Measurements from ENCODE around the gene TIMM44. TPM values are rescaled to one million over a fixed set of nuclear protein-coding genes. Genes with fewer than 3 reads are reported as not detected.

The TIMM44 gene
- total and polyA plus RNA-seq, 2 donors (not counting 3 experiments of a cell fraction or from before 2014, with no cell fraction given) = 61.5 to 64.3 TPM

- Histone ChIP-seq H3K27ac (ENCODE audit: insufficient read depth, low read depth, low read length) (no peak overlapping the region), H2AFZ (ENCODE audit: low read depth, low read length) (no peak overlapping the region), H3K4me3 (replicated peaks in 1 of 3; ENCODE audit: insufficient read depth in 1 of 3, low read depth in 1 of 3, low read length in 3 of 3) (no peak overlapping the region), H3K4me1 (ENCODE audit: control insufficient read depth, extremely low read depth, insufficient read depth, low read length) (no peaks in the 10 kb centered on the region), H3K36me3 (ENCODE audit: control insufficient read depth in 2 of 2, extremely low read depth in 1 of 2, insufficient read depth in 2 of 2, low read length in 2 of 2) (peaks cover 0 to 23% of the 10 kb centered on the region in 2 experiments), H3K79me2 (ENCODE audit: control insufficient read depth, insufficient read depth, low read length) (peaks cover 12% of the 10 kb centered on the region), H3K27me3 (ENCODE audit: control insufficient read depth in 2 of 2, insufficient read depth in 2 of 2, low read length in 2 of 2) (peaks cover under 1 to 4% of the 10 kb centered on the region in 2 experiments), H3K4me2 (ENCODE audit: insufficient read depth, low read length) (no peak overlapping the region), H3K9me1 (replicated peaks; ENCODE audit: control insufficient read depth, extremely low read depth, insufficient read depth, low read length) (no peaks in the 10 kb centered on the region), H3K9ac (replicated peaks; ENCODE audit: extremely low read depth, insufficient read depth, low read length) (no peak overlapping the region), H4K20me1 (replicated peaks; ENCODE audit: control insufficient read depth, extremely low read depth, insufficient read depth, low read length) (no peaks in the 10 kb centered on the region), H3K9me3 (replicated peaks; ENCODE audit: control insufficient read depth, insufficient read depth, low read length) (no peaks in the 10 kb centered on the region)
- TF ChIP-seq FOS (IDR thresholded peaks at IDR 0.05; ENCODE audit: borderline replicate concordance, insufficient read depth, low read length) (no peak), CTCF (IDR thresholded peaks at IDR 0.05; ENCODE audit: extremely low read depth in 1 of 2, insufficient read depth in 1 of 2, low read depth in 1 of 2, low read length in 2 of 2) (no peak), GATA2 (IDR thresholded peaks at IDR 0.05; ENCODE audit: insufficient read depth, insufficient read length, low read depth, low read length) (no peak), JUN (IDR thresholded peaks at IDR 0.05; ENCODE audit: borderline replicate concordance, insufficient read depth, insufficient read length, low read depth) (no peak), MAX (IDR thresholded peaks at IDR 0.05; ENCODE audit: insufficient read depth, insufficient read length) (no peak)
- no peak for DNase-seq (ENCODE audit: low read depth, low spot score)
- no peak for FAIRE-seq
- dilution Hi-C loops (cut with MboI; ENCODE audit: extremely low pct_ligation_motif_present, low sequenced_read_pairs) (no loop called here), intact Hi-C loops (cut with micrococcal nuclease) (no loop called here)
- ChIA-PET POLR2A (no interaction called here), CTCF (no interaction called here)
- TSS peak; percentile 2 for BruUV-seq (replicated peaks)
Measured at GRCh38 chr19:7910321-7911161, 32.9 kb downstream of the TIMM44 start.
